ENCODE measurements around the gene FIP1L1.

- TF ChIP-seq TAF1 (IDR thresholded peaks at IDR 0.05; ENCODE audit: low read depth) = no peak
- TF ChIP-seq, protein P1, sequence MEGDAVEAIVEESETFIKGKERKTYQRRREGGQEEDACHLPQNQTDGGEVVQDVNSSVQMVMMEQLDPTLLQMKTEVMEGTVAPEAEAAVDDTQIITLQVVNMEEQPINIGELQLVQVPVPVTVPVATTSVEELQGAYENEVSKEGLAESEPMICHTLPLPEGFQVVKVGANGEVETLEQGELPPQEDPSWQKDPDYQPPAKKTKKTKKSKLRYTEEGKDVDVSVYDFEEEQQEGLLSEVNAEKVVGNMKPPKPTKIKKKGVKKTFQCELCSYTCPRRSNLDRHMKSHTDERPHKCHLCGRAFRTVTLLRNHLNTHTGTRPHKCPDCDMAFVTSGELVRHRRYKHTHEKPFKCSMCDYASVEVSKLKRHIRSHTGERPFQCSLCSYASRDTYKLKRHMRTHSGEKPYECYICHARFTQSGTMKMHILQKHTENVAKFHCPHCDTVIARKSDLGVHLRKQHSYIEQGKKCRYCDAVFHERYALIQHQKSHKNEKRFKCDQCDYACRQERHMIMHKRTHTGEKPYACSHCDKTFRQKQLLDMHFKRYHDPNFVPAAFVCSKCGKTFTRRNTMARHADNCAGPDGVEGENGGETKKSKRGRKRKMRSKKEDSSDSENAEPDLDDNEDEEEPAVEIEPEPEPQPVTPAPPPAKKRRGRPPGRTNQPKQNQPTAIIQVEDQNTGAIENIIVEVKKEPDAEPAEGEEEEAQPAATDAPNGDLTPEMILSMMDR (IDR thresholded peaks at IDR 0.05; ENCODE audit: poor library complexity, severe bottlenecking) = no peak
- TF ChIP-seq POLR2AphosphoS5 (IDR thresholded peaks at IDR 0.05) = no peak
- no peak for TF ChIP-seq EP300 (conservative IDR thresholded peaks at IDR 0.05; ENCODE audit: poor library complexity, severe bottlenecking)
- TF ChIP-seq, protein P2, sequence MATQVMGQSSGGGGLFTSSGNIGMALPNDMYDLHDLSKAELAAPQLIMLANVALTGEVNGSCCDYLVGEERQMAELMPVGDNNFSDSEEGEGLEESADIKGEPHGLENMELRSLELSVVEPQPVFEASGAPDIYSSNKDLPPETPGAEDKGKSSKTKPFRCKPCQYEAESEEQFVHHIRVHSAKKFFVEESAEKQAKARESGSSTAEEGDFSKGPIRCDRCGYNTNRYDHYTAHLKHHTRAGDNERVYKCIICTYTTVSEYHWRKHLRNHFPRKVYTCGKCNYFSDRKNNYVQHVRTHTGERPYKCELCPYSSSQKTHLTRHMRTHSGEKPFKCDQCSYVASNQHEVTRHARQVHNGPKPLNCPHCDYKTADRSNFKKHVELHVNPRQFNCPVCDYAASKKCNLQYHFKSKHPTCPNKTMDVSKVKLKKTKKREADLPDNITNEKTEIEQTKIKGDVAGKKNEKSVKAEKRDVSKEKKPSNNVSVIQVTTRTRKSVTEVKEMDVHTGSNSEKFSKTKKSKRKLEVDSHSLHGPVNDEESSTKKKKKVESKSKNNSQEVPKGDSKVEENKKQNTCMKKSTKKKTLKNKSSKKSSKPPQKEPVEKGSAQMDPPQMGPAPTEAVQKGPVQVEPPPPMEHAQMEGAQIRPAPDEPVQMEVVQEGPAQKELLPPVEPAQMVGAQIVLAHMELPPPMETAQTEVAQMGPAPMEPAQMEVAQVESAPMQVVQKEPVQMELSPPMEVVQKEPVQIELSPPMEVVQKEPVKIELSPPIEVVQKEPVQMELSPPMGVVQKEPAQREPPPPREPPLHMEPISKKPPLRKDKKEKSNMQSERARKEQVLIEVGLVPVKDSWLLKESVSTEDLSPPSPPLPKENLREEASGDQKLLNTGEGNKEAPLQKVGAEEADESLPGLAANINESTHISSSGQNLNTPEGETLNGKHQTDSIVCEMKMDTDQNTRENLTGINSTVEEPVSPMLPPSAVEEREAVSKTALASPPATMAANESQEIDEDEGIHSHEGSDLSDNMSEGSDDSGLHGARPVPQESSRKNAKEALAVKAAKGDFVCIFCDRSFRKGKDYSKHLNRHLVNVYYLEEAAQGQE (IDR thresholded peaks at IDR 0.05; ENCODE audit: borderline replicate concordance) = no peak
- TF ChIP-seq SMC3 (conservative IDR thresholded peaks at IDR 0.05; ENCODE audit: poor library complexity) = no peak
- TF ChIP-seq MXI1 (conservative IDR thresholded peaks at IDR 0.05; ENCODE audit: poor library complexity, severe bottlenecking) = no peak
- no peak for TF ChIP-seq EZH2 (IDR thresholded peaks at IDR 0.05; ENCODE audit: borderline replicate concordance, insufficient read depth, low read length, poor library complexity, severe bottlenecking)
Measured at GRCh38 chr4:53450773-53451172, 73.3 kb downstream of the FIP1L1 start.
